Ovary (tissue), 3 donors: ENCODE data around the gene KCNK16.

ENCODE experiments used
- POLR2A ChIP-seq: fragments of 450-650 bp; IDR thresholded peaks from one replicate; pipeline ENCODE4 v1.6.1; 2017; ENCODE audit warnings: antibody characterized with exemption, mild to moderate bottlenecking, moderate library complexity
- TF ChIP-seq, protein P1 (sequence below), 3 donors: fragments of 450-650 bp in 2 of 3; fragments of 200-600 bp in 1 of 3; IDR thresholded peaks; one replicate each; pipeline versions ENCODE4 v1.5.1 to v1.8.0; 2016 to 2022; ENCODE audit warnings: antibody characterized with exemption in 3 of 3, mild to moderate bottlenecking in 1 of 3
- donor health status: DM: no; HTN: no; CAD: no.

DNA sequence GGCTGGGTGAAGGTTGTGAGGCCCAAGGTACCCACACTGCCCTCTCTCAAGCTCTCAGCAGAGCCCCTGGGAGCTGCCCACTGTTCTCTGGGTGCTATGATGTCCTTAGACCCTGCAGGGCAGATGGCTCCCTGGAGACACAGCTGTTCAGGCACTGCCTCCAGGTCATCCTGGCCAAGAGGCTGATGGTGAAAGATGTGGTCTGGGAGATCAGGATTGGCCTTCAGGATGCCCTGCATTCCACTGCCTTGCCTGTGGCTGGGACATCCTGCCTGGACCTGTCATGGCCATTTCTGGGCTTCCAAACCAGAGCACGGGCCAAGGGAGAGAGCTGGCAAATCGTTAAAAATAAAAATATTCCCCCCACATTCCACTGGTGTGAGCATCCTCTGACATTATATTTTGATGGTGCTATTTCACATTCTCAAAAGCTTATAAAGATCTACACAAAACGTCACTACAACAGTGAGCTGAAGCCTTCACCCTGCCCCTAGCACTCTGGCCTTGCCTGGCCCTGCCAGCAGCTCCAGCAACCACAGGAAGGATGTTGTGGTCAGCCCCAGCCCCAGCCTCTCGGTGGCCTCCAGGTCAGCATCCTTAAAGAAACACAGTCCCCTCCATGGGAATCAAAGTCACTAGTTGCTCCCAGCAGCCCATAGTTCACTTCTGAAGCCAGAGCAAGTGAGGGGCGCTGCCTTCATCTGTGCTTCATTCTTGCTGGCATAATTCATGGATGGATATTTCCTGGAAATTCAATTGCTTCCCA, 13.5 kb upstream of the KCNK16 start:
- TF ChIP-seq, protein P1, sequence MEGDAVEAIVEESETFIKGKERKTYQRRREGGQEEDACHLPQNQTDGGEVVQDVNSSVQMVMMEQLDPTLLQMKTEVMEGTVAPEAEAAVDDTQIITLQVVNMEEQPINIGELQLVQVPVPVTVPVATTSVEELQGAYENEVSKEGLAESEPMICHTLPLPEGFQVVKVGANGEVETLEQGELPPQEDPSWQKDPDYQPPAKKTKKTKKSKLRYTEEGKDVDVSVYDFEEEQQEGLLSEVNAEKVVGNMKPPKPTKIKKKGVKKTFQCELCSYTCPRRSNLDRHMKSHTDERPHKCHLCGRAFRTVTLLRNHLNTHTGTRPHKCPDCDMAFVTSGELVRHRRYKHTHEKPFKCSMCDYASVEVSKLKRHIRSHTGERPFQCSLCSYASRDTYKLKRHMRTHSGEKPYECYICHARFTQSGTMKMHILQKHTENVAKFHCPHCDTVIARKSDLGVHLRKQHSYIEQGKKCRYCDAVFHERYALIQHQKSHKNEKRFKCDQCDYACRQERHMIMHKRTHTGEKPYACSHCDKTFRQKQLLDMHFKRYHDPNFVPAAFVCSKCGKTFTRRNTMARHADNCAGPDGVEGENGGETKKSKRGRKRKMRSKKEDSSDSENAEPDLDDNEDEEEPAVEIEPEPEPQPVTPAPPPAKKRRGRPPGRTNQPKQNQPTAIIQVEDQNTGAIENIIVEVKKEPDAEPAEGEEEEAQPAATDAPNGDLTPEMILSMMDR (IDR thresholded peaks at IDR 0.05) = no peak
- TF ChIP-seq POLR2A = no peak
